NCI-H460 (cell line): ENCODE results near the gene APRT. TPM values are rescaled to one million over a fixed set of nuclear protein-coding genes. Genes with fewer than 3 reads are reported as not detected.

Experiments
- DNase-seq: peaks from one replicate; pipeline ENCODE4 v3.0.0-alpha.2; 2016; ENCODE audit warnings: low read depth; ENCODE audit errors: extremely low read depth
- total RNA-seq: library from RNA; depleted of rRNA; stranded (reverse); fragments of >200 nt; shearing (Covaris generic); gene quantifications from 2 replicates; pipeline ENCODE4 v1.2.3, GENCODE V29; 2014

The APRT gene
- total RNA-seq, 1 experiment from 2014 or later = 124 TPM

GRCh38 chr16:88842806-88843205, 31.1 kb upstream of the APRT start:
- no peak for DNase-seq

GRCh38 chr16:88842308-88842756, 30.6 kb upstream of the APRT start:
- no peak for DNase-seq

- no peak for DNase-seq
These were observed 30.0 kb upstream of the APRT start for GRCh38 chr16:88841521-88842307.

- no peak for DNase-seq
These were observed 29.0 kb upstream of the APRT start for GRCh38 chr16:88840600-88841215.

- DNase-seq = no peak
These were observed 28.2 kb upstream of the APRT start for GRCh38 chr16:88839745-88840599.

GRCh38 chr16:88839026-88839529, 27.4 kb upstream of the APRT start:
- no peak for DNase-seq

GRCh38 chr16:88838566-88838965, 26.8 kb upstream of the APRT start:
- no peak for DNase-seq

- no peak for DNase-seq
These were observed 26.1 kb upstream of the APRT start for GRCh38 chr16:88837806-88838205.

- no peak for DNase-seq
These were observed 25.1 kb upstream of the APRT start for GRCh38 chr16:88836791-88837190.

- DNase-seq = no peak
These were observed 24.1 kb upstream of the APRT start for GRCh38 chr16:88835818-88836217.

- no peak for DNase-seq
These were observed 23.7 kb upstream of the APRT start for GRCh38 chr16:88835383-88835782.

- DNase-seq = no peak
These were observed 22.9 kb upstream of the APRT start for GRCh38 chr16:88834670-88835069.

GRCh38 chr16:88833086-88833485, 21.4 kb upstream of the APRT start:
- DNase-seq = no peak

GRCh38 chr16:88831838-88832237, 20.1 kb upstream of the APRT start:
- no peak for DNase-seq

- no peak for DNase-seq
These were observed 19.1 kb upstream of the APRT start for GRCh38 chr16:88830783-88831182.

GRCh38 chr16:88830258-88830657, 18.5 kb upstream of the APRT start:
- DNase-seq = no peak

- DNase-seq = no peak
These were observed 17.0 kb upstream of the APRT start for GRCh38 chr16:88828711-88829110.

GRCh38 chr16:88827727-88828126, 16.0 kb upstream of the APRT start:
- DNase-seq = no peak

GRCh38 chr16:88826070-88826840, 14.5 kb upstream of the APRT start:
- no peak for DNase-seq

- no peak for DNase-seq
These were observed 13.4 kb upstream of the APRT start for GRCh38 chr16:88825146-88825545.
